ENCODE data around the gene RAB6B.

RAB6B gene

GRCh38 chr3:133857767-133858166 lies 37.9 kb downstream of the RAB6B start:
- no peak for DNase-seq (ENCODE audit: low read depth, low spot score)

DNA sequence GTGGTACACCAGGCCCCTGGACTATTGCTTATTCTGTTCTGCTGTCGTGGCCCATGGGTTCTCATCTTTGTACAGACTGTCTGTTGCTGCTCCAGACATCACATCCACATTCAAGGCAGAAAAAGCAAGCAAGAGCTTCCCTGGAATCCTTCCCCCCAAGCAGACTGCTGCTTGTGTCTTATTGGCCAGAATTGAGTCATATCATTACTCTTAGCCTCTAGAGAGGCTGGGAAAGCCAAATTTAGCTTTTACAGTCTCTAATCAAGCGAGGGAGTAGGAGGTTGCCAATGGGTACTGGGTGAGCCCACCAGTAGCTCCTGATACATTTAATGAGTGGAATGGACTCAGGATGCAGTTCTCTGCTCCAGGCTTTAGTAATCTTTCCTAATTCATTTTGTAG lies 39.4 kb downstream of the RAB6B start:
- no peak for DNase-seq (ENCODE audit: low read depth, low spot score)

DNA sequence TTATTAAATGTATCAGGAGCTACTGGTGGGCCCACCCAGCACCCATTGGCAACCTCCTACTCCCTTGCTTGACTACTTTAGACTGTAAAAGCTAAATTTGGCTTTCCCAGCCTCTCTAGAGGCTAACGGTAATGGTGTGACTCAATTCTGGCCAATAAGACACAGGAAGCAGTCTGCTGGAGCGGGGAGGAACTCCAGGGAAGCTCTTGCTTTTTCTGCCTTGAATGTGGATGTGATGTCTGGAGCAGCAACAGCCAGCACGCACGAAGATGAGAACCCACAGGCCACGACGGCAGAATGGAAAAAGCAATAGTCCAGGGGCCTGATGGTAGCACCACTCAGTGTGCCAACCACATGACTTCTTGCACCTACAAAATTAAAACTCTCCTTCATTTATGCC lies 39.9 kb downstream of the RAB6B start:
- DNase-seq (ENCODE audit: low read depth, low spot score), result no peak

GRCh38 chr3:133855002-133855370 lies 40.7 kb downstream of the RAB6B start:
- no peak for DNase-seq (ENCODE audit: low read depth, low spot score)

DNA sequence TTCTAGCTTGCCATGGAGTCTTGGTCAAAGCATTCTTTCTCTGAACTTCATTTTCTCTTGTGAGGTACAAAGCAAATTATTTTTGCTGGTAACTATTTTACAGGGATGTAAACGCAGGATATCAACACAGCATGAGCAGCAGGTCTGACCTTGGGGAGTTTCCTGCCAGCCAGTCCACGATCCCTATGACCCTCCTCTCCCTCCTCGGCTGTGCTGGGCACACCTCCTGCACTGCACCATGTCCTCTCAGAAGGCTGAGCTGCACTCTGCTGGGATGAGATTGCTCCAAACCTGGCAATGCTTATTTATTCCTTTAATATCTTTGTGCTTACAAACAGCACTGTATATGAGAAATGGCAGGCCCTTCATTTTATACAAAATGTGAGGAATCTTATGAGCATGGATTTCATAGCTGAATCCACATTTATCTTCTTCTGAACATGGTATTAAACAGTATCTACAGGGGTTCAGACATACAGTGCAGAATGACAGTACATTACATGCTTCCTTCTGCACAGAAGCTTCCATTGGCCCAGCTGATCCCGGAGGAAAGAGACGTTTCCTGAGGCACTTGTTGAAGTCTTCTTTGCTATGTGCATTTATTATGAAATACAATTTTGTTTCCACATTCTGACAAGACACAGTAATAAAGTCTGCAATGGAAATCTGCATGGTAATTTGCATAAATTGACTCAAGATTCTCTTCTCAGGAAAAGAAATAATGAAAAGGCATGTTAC lies 41.2 kb downstream of the RAB6B start:
- DNase-seq (ENCODE audit: low read depth, low spot score), result no peak

DNA sequence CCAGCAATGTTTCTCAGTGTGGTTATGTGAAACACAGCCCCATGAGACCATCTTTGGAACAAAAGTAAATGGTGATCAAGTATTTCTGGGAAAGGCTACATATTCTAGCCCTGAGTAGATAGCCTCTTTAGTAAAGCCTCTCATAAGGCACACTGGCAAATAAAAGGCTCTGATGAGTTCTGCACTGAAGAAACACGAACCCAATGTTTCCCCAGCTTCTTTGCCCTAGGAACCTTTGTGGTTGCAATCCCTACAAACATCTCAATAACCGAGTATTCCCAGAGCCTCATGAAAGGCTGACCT lies 41.8 kb downstream of the RAB6B start:
- DNase-seq (ENCODE audit: low read depth, low spot score), result no peak

DNA sequence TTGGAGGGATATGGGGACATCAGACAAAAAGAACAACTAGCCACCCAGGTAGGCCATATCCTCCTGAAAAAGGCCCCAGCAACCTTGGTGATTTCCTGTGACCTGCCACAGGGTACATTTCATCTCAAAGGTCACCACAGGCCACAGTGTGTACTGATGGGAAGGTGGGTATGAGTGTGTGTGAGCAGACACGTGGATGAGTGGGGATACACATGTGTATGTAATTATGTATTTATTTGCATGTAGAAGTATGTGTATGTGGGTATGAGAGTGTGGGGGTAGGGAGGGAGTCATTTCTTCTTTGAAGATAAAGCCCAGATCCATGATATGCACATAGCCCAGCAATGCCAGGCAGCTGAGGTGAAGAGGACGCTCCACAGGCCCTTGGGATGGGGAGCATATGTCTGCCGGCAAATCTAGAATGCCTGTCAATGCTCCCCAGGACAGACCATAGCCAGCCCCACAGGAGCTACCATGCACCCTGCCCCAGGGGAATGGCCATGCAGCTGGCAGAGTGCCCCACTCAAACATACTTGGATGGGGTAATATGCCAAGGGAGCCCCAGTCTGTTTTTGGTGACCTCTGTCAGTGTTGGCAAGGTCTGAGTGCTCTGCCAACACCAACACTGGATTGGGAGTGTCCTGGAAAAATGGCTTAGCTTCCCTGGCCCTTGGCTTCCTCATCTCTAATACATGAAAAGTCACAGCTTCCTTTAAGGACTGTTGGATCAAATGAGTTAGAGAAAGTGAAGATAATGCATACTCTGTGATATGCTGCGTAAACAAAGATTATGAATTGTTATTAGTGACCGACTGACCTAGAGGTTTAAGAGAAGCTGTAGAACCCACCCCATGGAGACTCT lies 42.4 kb downstream of the RAB6B start:
- no peak for DNase-seq (ENCODE audit: low read depth, low spot score)

DNA sequence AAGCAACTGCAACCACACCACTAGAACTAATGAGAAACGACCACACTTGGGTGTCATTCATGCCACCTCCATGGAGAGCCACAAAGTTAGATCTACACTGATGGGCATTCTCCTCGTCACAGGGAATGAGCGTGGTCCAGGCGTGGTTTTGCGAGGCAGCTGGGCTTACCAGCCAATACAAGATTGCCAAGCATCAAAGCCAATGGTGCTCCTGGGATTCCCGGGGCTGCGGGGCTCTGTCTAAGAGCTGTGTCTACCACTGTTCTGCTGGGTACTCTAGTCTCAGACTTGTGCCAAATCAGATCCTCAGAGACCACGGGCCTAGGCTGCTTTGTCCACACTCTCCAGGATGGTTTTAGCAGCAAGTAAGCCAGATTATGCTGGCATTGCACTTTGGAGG lies 43.8 kb downstream of the RAB6B start:
- DNase-seq (ENCODE audit: low read depth, low spot score), result no peak

GRCh38 chr3:133851266-133851906 lies 44.3 kb downstream of the RAB6B start:
- no peak for DNase-seq (ENCODE audit: low read depth, low spot score)

DNA sequence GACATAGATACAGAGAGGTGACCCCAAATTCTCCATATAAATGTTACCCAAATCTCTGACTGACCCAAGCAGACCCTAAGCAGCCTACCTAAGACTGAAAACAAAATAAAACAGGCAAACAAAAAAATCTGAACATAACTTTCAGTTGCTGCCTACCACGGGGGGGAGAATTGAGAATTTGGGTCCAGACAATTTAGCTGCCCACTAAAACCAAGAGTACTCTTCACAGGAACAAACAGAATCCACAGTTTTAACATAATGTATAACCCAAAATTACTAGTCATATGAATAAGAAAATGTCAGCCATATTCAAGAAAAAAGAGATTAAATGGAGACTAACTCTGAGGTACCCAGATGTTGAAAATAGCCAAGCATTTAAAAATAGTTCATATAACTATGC lies 45.6 kb downstream of the RAB6B start:
- no peak for DNase-seq (ENCODE audit: low read depth, low spot score)

GRCh38 chr3:133849346-133849745 lies 46.3 kb downstream of the RAB6B start:
- DNase-seq (ENCODE audit: low read depth, low spot score), result no peak

GRCh38 chr3:133845127-133845526 lies 50.6 kb downstream of the RAB6B start:
- DNase-seq (ENCODE audit: low read depth, low spot score), result no peak

DNA sequence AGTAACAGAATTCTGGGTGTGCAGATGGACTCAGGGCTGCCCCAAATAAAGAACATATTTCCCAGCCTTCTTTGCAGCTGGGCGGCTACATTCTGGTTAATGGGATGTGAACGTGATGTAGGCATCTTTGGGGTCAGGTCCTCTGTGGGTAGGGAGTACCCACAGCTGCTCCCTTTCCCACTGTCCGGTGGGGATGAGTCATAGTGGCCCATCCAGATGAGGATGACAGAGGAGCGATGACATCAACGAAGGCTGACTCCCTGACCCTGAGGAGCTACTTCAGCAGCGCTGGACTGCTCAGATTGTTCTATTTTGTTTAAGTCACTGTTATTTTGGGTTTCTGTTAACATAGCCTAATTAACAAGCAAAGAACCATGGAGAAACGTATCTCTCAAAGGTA lies 52.0 kb downstream of the RAB6B start:
- no peak for DNase-seq (ENCODE audit: low read depth, low spot score)

DNA sequence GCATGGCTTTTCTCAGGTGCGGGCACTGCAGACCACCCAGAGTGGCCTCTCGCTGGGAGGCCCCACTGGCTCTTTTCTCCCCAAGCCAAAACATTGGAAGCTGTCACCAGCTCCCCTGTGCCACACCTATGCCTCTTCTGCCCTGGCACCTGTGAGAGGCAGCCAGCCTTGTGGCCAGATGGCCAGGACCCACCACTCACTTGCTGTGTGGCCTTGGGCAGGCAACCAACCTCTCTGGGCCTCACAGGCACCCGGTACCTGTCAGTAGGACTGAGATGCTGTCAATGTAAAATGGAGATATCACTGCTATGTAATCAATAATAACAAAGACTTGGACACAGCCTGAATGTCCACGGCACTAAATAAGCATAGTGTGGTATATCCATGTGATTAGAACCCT lies 53.5 kb downstream of the RAB6B start:
- DNase-seq (ENCODE audit: low read depth, low spot score), result no peak

GRCh38 chr3:133841196-133841595 lies 54.5 kb downstream of the RAB6B start:
- no peak for DNase-seq (ENCODE audit: low read depth, low spot score)

- no peak for DNase-seq (ENCODE audit: low read depth, low spot score)
Measured at GRCh38 chr3:133840767-133841166, 54.9 kb downstream of the RAB6B start.

GRCh38 chr3:133840055-133840737 lies 55.5 kb downstream of the RAB6B start:
- no peak for DNase-seq (ENCODE audit: low read depth, low spot score)

GRCh38 chr3:133838916-133839800 lies 56.5 kb downstream of the RAB6B start:
- DNase-seq (ENCODE audit: low read depth, low spot score), result no peak

DNA sequence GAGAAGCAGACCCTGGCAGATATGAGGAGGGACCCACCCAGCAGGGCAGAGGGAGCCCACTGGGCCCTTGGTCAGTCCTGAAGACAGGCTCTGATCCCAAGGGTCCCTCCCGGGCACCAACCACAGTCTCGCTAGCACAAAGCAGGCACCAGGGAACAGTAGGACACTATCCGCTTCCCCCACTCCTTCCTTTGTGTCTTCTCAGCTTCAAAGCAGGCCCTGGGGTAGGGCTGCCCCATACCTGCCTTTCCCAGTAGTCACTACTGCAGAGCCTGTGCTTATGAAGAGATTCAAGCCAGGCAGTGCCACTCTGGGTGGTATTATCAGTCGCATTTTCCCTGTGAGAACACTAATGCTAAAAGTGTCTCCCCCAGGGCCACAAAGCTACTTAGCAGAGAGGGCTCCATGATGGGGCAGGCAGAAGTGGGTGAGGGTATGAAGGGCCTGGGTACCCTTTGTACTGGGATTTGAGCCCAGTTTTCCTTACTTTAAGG lies 57.3 kb downstream of the RAB6B start:
- DNase-seq (ENCODE audit: low read depth, low spot score), result no peak

GRCh38 chr3:133837487-133838295 lies 58.0 kb downstream of the RAB6B start:
- DNase-seq (ENCODE audit: low read depth, low spot score), result no peak

Data from activated naive CD8-positive, alpha-beta T cell treated with anti-CD3 and anti-CD28 coated beads, Interleukin-2, amount 50 U/mL, for 16 hours (primary cell).